Measurements from ENCODE around the gene RAD23B. TPM values are rescaled to one million over a fixed set of nuclear protein-coding genes. Genes with fewer than 3 reads are reported as not detected.

RAD23B gene
- total RNA-seq, 1 experiment from 2014 or later, result 251 TPM

- TF ChIP-seq, protein P1, sequence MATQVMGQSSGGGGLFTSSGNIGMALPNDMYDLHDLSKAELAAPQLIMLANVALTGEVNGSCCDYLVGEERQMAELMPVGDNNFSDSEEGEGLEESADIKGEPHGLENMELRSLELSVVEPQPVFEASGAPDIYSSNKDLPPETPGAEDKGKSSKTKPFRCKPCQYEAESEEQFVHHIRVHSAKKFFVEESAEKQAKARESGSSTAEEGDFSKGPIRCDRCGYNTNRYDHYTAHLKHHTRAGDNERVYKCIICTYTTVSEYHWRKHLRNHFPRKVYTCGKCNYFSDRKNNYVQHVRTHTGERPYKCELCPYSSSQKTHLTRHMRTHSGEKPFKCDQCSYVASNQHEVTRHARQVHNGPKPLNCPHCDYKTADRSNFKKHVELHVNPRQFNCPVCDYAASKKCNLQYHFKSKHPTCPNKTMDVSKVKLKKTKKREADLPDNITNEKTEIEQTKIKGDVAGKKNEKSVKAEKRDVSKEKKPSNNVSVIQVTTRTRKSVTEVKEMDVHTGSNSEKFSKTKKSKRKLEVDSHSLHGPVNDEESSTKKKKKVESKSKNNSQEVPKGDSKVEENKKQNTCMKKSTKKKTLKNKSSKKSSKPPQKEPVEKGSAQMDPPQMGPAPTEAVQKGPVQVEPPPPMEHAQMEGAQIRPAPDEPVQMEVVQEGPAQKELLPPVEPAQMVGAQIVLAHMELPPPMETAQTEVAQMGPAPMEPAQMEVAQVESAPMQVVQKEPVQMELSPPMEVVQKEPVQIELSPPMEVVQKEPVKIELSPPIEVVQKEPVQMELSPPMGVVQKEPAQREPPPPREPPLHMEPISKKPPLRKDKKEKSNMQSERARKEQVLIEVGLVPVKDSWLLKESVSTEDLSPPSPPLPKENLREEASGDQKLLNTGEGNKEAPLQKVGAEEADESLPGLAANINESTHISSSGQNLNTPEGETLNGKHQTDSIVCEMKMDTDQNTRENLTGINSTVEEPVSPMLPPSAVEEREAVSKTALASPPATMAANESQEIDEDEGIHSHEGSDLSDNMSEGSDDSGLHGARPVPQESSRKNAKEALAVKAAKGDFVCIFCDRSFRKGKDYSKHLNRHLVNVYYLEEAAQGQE (IDR thresholded peaks at IDR 0.05; ENCODE audit: low read depth), result no peak
- no peak for TF ChIP-seq TCF7L2 (IDR thresholded peaks at IDR 0.05; ENCODE audit: borderline replicate concordance, extremely low read depth, insufficient read depth, insufficient read length)
Observed at GRCh38 chr9:107242073-107243030, 40.7 kb upstream of the RAD23B start (continued).

GRCh38 chr9:107243742-107244141, 39.3 kb upstream of the RAD23B start:
- Histone ChIP-seq H3K27me3 (ENCODE audit: insufficient read depth, low read length) (no peaks in the 10 kb centered on the region), H3K79me2 (ENCODE audit: insufficient read depth, low read length) (peaks cover 35% of the 10 kb centered on the region), H3K36me3 (ENCODE audit: control insufficient read depth in 1 of 2, insufficient read depth in 2 of 2, low read length in 2 of 2) (0 out of 4 replicates have a peak, but pooled peaks cover 0 to under 1% of the 10 kb centered on the region in 2 experiments), H3K9me3 (ENCODE audit: control insufficient read depth in 1 of 2, insufficient read depth in 1 of 2, low read depth in 1 of 2, low read length in 2 of 2) (no peaks in the 10 kb centered on the region), H3K4me3 (replicated peaks in 1 of 2; ENCODE audit: low read depth in 1 of 2, low read length in 2 of 2) (peak overlapping the region in 1 of 2 experiments; percentile 38; a peak in 2 of 4 replicates), H3K4me1 (ENCODE audit: control insufficient read depth in 1 of 2, insufficient read depth in 2 of 2, low read length in 2 of 2) (peaks cover 79 to 98% of the 10 kb centered on the region in 2 experiments), H3K4me2 (ENCODE audit: low read length) (peak overlapping the region; percentile 73), H4K20me1 (ENCODE audit: insufficient read depth) (no peaks in the 10 kb centered on the region), H3K27ac (ENCODE audit: low read depth, low read length) (peak overlapping the region; percentile 96), H3K9me2 (ENCODE audit: insufficient read depth) (no peaks in the 10 kb centered on the region), H3K9ac (ENCODE audit: low read length) (peak overlapping the region; percentile 61), H2AFZ (ENCODE audit: low read depth, low read length, poor library complexity, severe bottlenecking) (no peak overlapping the region)
- no TSS peak for BruUV-seq (replicated peaks)
- intact Hi-C loops (cut with micrococcal nuclease), result loop anchor here (1.0 to 2.0 kb wide), 2 partner anchors 21 to 40 kb away; partner anchors contain the start of gene RAD23B
- RAD21 ChIA-PET (ENCODE audit: low non-redundant PET in 1 of 2, low total read pairs in 2 of 2, uncharacterized antibody in 2 of 2, unreplicated experiment in 2 of 2), result no interaction called here
- DNase-seq (ENCODE audit: low read depth, low spot score) (peak; percentile 99), ATAC-seq (peak; percentile 79)
- CTCF ChIA-PET, result no interaction called here
- POLR2A ChIA-PET, result interaction anchor here (1.3 kb wide), 1 partner anchor 21 kb away, joined by 3 read pairs; no protein-coding TSS in a partner anchor
- TF ChIP-seq, protein P2, sequence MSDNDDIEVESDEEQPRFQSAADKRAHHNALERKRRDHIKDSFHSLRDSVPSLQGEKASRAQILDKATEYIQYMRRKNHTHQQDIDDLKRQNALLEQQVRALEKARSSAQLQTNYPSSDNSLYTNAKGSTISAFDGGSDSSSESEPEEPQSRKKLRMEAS (IDR thresholded peaks at IDR 0.05), result peak; percentile 90
- TF ChIP-seq POLR2AphosphoS5 (IDR thresholded peaks at IDR 0.05; ENCODE audit: low read depth, low read length), result peak; percentile 79
- TF ChIP-seq ZBTB33 (IDR thresholded peaks at IDR 0.05; ENCODE audit: extremely low read depth, insufficient replicate concordance, low read length), result peak; percentile 83
- TF ChIP-seq FOSL1 (IDR thresholded peaks at IDR 0.05; ENCODE audit: low read depth), result peak; percentile 100
- TF ChIP-seq, protein P3, sequence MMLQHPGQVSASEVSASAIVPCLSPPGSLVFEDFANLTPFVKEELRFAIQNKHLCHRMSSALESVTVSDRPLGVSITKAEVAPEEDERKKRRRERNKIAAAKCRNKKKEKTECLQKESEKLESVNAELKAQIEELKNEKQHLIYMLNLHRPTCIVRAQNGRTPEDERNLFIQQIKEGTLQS (IDR thresholded peaks at IDR 0.05), result peak; percentile 87
- peak; percentile 95 for TF ChIP-seq SRF (IDR thresholded peaks at IDR 0.05; ENCODE audit: low read depth)
- TF ChIP-seq, protein P4, sequence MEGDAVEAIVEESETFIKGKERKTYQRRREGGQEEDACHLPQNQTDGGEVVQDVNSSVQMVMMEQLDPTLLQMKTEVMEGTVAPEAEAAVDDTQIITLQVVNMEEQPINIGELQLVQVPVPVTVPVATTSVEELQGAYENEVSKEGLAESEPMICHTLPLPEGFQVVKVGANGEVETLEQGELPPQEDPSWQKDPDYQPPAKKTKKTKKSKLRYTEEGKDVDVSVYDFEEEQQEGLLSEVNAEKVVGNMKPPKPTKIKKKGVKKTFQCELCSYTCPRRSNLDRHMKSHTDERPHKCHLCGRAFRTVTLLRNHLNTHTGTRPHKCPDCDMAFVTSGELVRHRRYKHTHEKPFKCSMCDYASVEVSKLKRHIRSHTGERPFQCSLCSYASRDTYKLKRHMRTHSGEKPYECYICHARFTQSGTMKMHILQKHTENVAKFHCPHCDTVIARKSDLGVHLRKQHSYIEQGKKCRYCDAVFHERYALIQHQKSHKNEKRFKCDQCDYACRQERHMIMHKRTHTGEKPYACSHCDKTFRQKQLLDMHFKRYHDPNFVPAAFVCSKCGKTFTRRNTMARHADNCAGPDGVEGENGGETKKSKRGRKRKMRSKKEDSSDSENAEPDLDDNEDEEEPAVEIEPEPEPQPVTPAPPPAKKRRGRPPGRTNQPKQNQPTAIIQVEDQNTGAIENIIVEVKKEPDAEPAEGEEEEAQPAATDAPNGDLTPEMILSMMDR (IDR thresholded peaks at IDR 0.05 in 2 of 3, conservative IDR thresholded peaks at IDR 0.05 in 1 of 3; ENCODE audit: borderline replicate concordance in 1 of 3, insufficient read depth in 1 of 3, low read depth in 2 of 3, low read length in 2 of 3), result no peak
- peak; percentile 100 for TF ChIP-seq JUND (IDR thresholded peaks at IDR 0.05)
- TF ChIP-seq CBX3 (IDR thresholded peaks at IDR 0.05; ENCODE audit: low read depth), result peak; percentile 92
- peak; percentile 48 for TF ChIP-seq RAD21 (IDR thresholded peaks at IDR 0.05; ENCODE audit: low read depth)
- TF ChIP-seq YY1 (IDR thresholded peaks at IDR 0.05; ENCODE audit: extremely low read depth, insufficient replicate concordance, low read depth, low read length), result peak; percentile 31
- no peak; the same call in 1 of the 2 replicates for TF ChIP-seq ELF1 (IDR thresholded peaks at IDR 0.05; ENCODE audit: borderline replicate concordance, low read depth)
